ENCODE data around the gene IFNL3. TPM values are rescaled to one million over a fixed set of nuclear protein-coding genes. Genes with fewer than 3 reads are reported as not detected.

IFNL3 gene
- total RNA-seq, 4 donors from 2014 or later, result not detected

DNA sequence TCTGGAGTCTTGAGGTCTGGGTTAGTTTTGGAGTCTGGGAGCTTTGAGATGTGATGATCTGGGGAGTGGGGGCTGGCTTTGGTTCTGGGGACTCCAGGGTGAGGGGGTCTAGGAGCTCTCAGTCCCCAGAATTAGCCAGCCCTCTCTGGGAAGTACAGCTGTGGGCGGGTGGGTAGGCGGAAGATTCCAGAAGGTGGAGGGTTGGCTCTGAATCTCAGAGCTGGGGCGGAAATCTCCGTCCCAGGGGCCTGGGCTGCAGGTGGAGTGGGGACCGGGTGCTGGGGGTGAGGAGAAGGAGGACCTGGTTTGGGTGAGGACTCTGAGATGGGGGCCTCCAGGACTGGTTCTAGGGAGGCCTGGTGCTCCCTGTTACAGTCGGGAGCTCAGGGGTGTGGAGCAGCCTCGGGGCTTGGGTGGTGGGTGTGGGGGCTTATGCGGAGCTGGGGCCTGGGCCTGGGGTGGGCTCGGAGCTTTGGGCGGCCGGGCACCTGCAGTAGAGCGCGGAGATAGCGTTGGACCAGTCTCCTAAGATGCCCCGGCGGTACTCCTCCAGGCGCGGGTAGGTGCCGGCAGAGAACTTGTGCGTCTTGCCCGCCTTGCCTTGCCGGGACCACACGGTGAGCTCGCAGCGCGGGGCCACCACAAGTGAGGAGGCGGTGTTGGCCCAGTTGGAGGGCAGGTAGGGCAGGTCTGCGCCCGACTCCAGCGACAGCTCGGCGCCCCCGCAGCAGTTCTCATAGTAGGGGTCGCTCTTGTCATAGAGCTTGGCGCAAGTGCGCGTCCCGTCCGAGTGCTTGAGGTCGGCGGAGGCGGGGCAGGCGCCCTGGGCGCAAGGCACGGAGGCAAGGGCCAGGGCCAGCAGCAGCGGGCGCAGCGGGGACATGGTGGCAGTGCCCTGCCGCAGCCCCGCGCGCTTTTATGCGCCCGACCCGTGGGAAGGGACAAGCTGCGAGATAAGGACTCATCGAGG lies 41.1 kb downstream of the IFNL3 start, which contains the start of gene SYCN:
SYCN (minus strand) TSS at position 892 of the 970 bp plus-strand sequence; CDS start at position 883, 9 bp downstream.
- DNase-seq (ENCODE audit: low spot score) (no peak), ATAC-seq (ENCODE audit: low FRiP score) (no peak)
- TF ChIP-seq CTCF (IDR thresholded peaks at IDR 0.05), result no peak

DNA sequence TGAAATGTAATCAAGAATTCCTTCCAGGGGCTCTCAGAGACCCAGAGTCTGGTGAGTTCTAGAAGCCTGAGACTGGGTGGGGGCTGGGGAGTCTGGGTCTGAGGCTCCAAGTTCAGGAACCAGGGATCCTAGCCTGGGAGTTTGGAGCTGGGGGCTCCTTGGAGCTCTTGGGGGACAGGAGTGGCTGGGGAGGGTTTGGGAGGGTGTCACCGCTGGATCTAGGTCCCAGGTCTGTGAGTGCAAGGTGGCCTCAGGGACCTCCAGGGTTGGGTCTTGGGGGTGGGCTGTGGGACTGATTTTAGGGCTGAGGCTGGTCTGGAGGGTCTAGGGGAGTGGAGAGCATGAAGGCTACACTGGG lies 41.8 kb downstream of the IFNL3 start:
- ATAC-seq (ENCODE audit: low FRiP score) (no peak), DNase-seq (ENCODE audit: low spot score) (no peak)
- TF ChIP-seq CTCF (IDR thresholded peaks at IDR 0.05), result no peak

- DNase-seq (ENCODE audit: low spot score) (no peak), ATAC-seq (ENCODE audit: low FRiP score) (no peak)
- TF ChIP-seq CTCF (IDR thresholded peaks at IDR 0.05), result no peak
These were observed 44.0 kb downstream of the IFNL3 start for GRCh38 chr19:39200803-39201115.

DNA sequence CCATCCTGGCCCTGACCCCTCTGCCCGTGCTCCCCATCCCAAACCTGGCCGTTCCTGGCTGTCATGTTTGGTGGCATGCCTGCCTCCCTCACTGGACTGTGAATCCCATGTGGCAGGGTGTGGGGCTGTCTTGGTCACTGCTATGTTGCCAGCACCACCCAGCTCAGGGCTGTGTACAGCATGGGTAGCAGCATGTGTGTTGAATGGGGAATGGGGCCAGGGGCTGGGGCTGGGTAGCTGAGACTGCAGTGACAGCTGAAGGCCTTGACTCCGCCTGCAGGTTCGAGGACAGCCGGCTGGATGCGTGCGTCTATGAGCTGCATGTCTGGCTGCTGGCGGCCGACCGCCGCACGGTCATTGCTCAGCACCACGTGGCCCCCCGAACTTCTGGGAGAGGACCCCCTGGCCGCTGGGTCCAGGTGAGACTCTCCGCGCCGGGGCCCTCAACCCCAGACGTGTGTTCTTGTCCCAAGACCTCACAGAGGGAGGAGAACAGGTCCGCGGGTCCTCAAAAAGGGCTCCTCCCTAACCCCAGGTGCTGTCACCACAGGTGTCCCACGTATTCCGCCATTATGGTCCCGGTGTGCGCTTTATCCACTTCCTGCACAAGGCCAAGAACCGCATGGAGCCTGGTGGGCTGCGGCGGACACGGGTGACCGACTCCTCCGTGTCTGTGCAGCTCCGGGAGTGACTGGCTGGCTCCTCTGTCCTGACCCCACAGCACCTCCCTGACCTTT lies 44.6 kb downstream of the IFNL3 start:
- no peak for TF ChIP-seq CTCF (IDR thresholded peaks at IDR 0.05)
- DNase-seq (ENCODE audit: low spot score) (no peak), ATAC-seq (ENCODE audit: low FRiP score) (no peak)

DNA sequence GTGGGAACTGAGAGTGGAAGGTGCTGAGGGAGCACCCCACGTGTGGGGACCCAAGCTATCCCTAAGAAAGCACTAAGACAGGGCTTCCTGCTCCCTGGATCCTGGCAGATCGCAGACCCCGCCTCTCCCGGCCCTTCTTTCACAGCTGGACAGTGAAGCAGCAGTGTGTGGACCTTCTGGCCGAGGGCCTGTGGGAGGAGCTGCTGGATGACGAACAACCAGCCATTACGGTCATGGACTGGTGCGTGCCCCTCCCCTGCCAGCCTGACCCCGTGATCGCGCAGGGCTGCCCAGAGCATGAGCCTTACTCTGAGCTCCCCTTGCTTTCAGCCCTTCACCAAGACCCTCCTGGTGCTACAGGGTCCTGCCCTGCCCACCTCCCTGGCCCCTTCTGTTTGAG lies 45.8 kb downstream of the IFNL3 start:
- TF ChIP-seq CTCF (IDR thresholded peaks at IDR 0.05), result no peak
- no peak for DNase-seq (ENCODE audit: low spot score)
- ATAC-seq (ENCODE audit: low FRiP score), result peak; percentile 85

DNA sequence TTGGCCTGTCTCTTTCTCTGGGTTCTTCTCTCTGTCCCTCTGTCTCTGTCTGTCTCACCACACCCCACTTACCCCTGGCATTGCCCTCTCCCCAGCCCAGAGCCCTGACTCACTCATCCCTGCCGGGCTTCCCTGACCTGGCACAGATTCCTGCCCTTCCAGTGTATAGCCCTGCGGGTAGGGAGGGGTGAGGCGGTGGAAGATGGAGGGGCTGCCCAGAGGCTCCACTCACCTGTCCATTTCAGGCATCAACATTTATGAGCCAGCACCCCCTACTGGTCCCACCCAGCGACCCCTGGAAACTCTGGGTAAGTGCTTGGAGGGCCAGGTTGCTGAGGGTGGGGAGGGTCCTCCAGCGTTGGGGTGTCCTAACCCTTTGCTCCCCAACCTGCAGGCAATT lies 47.0 kb downstream of the IFNL3 start:
- ATAC-seq (ENCODE audit: low FRiP score) (peak; percentile 35), DNase-seq (ENCODE audit: low spot score) (no peak)
- TF ChIP-seq CTCF (IDR thresholded peaks at IDR 0.05), result no peak
